Measurements from ENCODE around the gene CREBL2.
A peak's percentile ranks its signal among the peaks of the same experiment; 100 is the strongest.
"Not testable (repeated sequence)": the region's sequence is repeated elsewhere in the genome, so short reads cannot be mapped to it uniquely, and the experiment has no call there.

Gene CREBL2

DNA sequence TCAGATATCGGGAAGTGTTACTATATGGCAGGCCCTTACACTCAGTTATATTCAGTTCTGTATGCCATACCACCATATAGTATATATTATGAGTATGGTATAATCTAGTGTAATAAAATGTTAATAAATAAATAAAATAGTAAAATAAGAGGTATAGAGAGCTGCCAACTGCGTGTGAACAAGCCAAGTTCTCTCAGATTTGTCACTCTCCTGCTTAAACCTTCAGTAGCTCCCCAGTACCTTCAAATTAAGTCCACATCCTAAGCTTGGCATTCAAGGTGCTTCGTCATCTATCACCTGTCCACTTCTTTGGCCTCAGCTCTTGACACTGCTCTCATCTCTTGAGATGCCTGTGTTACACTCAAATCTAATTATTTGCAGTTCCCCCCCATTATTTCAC, 12.8 kb upstream of the CREBL2 start:
- no peak for DNase-seq

DNA sequence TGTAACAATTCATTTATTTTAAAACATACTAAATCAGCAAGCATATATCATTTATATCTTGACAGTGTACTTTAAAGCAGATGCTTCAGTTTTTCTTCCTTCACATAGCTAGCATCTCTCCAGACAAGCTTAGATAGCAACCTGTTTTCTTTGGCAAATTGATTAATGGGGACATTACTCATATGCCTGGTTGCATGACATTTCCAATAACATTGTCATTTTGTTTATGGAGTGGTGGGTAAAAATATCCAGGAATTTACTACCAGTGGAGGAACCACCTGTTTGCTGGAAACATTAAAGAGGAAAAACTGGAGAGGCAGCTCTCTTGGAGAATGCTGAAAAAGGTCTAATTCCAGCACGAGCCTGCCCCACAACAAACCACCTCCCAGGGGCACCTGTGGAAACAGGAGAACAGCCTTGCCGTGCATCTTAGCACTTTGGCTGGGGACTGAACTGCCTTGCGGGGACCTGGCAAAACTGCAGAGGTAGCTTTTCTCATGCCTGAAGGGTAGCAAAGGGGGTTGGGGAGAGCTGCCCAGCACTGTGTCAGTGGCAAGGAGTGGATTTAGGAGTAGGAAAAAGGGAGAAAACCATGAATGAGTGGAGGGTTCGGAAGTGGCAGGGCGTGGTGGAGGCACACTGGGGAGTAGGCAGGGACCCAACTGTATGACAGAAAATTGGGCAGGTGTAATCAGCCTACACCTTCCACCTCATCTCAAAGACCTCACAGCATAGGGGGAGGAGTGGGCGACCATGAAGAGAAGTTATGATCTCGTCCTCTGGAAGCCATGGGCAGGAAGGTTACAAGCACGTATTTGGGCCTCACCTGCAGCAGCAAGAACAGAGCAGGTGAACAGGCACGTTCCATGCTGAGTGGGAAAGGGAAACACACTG, 11.7 kb upstream of the CREBL2 start:
- no peak for DNase-seq

DNA sequence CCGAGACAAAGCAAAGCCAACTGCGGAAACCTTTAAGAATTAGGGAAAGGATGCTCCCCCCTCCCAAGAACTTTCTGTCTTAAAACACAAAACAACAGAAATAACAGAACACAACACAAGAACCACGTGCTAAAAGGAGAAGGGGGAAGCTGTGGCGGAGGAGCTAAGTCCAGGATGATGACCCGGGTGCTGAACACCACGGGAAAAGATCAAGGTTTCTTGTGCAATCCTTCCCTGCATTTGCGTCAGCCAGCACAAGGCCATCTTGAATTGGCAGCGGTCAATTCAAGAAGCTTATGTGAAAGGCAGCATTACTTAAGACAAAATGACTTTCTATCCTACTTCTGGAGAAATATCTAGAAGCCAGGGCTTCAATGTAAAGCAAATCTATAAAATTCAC, 11.0 kb upstream of the CREBL2 start:
- no peak for DNase-seq

DNA sequence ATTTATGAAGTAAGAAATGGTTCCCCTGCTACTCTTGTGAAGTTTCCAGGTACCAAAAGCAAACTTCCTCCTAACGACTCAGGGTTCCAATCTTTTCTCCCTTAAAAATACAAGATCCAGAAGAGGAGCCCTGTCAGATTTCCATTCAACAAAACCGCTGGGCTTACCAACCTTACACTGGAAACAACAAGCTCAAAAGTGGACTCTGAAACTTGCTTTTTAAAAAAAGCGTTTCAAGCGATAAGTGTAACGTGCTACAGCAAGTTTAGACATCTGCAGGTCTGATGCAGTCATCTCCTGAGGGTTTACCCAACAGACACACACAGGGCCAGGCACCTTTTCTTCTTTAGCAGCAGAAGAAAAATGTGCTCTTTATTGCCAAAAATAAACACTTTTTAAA, 6.9 kb upstream of the CREBL2 start:
- no peak for DNase-seq

DNA sequence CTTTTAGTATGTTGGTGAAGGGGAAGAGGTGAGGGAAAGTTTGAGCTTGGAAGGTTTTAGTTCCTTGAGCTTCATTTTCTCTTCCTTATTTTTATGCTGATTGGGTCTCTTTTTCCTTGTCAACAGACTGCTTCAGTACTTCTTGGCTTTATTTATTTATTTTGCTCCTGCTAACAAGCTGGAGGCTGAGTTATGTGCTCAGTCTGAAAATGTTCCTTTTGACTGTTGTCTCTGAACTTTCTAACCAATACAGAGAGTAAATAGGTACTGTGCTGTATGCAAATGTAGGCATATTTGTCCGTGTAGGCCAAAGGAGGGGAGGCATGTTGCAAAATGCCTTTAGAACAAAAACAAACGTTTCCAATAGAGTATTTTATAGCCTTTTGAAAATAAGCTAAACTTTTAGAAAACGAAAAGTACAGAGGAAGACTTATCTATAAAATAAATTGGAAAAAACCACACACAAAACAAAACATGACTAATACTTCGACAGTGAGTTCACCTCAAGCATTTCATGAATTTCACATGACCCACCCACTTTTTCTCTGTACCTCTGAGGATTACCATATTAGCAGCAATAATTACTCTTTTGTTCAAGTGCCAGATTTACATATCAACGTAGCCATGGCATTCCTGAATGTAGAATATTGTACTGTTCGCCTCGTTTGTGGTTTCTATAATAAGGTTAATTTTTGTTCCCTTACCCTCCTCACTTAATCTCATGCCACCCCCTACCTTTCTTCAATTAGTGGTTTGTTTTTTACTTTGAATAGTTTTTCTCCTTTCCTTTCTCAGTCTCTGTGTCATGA, 4.7 kb upstream of the CREBL2 start:
- no peak for DNase-seq

DNA sequence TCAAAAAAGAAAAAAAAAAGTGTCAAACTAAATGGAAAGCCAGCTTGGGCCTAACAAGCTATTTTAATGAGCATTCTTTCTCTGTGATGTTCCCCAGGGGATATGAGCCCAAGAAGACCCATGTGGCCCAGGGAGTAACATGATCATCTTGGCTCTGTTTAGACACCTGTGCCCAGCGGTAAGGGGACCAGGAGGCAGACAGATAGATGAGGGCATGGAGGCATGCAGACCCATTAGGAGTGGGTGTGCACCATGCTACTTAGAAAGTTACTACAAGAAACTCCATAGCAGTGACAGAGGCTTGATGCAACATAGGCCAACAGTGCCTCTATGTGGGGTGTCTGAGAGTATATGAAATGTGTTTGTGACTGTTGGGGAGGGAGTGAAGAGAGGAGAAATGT, 3.1 kb upstream of the CREBL2 start:
- DNase-seq, result no peak

DNA sequence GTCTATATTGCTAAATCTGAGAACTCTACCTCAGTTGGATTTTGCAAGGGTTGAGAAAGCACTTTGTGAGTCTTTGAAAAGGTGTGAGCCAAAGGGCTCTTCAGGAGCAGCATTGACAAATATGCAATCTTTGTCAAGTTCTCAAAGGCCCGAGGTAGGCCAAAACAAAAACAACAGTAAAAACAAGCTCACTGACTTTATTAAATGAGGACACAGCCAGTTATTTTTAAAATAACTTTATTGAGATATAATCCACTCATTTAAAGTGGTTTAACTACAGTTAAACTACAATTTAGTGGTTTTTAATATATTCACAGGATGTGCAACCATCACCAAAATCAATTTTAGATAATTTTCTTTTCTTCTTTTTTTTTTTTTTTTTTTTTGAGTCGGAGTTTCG, 2.0 kb upstream of the CREBL2 start:
- no peak for DNase-seq

DNA sequence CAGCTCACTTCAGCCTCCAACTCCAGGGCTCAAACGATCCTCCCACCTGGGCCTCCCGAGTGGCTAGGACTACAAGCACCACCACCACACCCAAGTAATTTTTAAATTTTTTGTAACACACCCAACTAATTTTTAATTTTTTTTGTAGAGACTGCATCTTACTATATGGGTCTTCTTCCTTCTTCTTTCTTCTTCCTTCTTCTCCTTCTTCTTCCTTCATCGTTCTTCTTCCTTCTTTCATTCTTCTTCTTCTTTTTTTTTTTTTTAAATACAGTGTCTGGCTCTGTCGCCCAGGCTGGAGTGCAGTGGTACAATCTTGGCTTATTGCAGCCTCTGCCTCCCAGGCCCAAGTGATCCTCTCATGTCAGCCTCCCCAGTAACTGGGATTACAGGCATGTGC, 965 bp upstream of the CREBL2 start:
- no peak for DNase-seq

DNA sequence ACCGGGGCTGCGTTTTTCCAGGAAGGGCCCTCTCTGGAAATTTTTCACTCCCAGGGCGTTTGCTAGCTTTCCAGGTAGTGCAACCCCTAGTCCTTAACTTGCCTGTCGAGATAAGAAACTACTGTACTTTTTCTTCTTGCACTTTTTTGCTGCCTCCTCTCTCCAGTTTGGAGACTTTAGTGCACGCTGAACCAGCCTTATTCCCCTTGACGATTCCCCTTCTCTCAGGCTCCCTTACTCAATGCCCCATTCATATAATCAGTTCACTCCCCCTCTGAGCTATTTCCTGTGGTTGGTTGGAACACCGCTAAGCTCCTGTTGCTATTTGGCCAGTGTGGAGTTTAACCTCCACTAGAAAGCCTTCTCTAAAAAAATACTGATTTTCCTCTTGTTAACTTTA, 682 bp downstream of the CREBL2 start:
- DNase-seq, result peak; percentile 72

DNA sequence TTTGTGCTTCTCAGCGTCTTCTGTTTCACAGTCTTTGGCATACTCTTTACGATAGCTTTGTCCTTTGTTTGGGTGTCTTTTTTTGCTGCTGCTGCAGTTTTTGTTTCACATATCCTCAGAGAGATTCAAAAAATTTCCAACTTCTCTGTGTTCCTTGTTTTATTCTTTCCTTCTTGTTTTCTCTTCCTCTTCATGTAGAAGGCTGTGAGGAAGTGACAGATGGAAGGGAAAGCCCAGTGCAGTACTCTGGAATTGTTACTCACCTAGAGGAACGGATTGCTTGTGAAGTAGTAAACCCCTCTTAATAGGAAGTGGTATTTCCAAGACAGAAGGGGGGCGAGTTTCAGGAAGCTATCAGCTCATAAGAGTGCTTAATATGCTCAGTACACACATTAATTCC, 1.7 kb downstream of the CREBL2 start:
- peak; percentile 63 for DNase-seq

DNA sequence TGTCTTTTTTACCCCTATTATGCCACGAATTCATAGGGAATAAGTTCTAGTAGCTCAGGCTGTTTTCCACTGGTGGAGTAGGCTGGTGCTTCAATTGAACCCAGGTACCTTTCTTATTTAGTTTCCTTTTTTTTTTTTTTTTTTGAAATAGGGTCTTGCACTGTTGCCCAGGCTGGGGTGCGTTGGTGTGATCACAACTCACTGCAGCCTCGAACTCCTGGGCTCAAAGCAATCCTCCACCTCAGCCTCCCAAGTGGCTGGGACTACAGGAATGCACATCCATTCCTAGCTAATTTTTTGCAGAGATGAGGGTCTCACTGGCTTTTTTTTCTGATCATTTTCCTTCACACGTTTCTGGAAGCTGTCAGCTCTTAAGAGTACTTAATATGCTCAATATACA, 2.7 kb downstream of the CREBL2 start:
- no peak for DNase-seq

DNA sequence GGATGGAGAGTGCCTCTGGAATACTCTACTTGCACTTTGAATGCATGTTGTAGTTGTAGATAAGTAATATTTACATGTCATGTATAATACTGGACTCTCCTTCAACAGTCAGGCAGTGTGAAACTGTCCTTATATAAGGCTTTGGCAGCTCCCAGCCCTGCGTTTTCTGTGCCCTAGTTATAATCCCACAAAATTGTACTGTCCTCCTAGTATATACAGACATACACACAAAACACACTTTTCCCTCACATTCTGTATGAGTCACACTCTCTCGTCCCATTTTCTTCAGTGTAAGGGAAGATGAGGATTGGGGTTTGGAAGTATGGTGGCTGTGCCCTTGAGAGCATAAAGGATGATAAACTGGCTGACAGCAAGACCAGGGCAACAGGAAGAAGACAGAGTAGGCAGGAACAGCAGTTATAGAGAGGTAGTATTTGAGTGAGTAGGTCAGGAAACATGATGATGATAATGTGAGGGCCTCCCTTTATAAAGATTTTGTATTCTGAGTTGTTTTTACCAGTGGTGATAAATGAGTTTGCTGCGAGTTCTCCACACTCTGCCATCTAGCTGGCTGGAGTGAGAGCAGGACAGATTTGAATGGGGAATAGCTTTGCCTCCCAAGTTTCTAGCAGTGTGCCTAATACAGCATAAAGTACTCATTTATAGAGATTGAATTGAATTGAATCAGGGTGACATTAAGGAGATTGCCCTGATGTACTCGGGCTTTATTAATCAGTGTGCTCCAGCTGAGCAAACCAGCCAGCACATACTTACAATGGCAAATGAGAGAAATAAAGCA, 5.0 kb downstream of the CREBL2 start:
- peak; percentile 36 for DNase-seq

DNA sequence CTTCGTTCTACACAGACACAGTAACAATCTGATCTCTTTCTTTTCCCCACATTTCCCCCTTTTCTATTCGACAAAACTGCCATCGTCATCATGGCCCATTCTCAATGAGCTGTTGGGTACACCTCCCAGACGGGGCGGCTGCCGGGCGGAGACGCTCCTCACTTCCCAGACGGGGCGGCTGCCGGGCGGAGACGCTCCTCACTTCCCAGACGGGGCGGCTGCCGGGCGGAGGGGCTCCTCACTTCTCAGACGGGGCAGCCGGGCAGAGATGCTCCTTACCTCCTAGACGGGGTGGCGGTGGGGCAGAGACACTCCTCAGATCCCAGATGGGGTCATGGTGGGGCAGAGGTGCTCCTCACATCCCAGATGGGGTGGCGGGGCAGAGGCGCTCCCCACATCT, 6.4 kb downstream of the CREBL2 start:
- DNase-seq, result not testable (repeated sequence)

DNA sequence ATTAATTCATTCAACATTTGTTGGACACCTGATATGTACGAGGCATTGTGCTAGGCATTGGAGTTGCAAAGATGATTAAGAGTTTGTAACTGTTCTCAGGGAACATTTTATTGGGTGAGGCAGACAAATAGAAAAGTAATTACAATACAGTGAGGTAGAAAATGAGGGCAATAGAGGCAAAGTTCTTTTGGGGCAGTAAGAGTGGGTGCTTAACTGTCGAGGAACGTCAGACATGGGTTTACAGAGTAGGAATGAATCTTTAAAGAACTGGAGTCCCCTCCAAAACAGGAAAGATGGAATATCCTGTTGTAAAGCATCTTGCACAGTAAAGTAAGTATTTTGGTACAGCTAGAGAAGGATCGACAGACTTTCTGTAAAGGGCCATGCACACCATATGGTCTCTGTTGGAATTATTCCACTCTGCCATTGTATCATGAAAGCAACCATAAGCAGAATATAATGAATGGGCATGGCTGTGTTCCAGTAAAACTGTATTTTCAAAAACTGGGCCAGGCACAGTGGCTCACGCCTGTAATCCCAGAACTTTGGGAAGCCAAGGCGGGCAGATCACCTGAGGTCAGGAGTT, 9.1 kb downstream of the CREBL2 start:
- DNase-seq, result no peak

DNA sequence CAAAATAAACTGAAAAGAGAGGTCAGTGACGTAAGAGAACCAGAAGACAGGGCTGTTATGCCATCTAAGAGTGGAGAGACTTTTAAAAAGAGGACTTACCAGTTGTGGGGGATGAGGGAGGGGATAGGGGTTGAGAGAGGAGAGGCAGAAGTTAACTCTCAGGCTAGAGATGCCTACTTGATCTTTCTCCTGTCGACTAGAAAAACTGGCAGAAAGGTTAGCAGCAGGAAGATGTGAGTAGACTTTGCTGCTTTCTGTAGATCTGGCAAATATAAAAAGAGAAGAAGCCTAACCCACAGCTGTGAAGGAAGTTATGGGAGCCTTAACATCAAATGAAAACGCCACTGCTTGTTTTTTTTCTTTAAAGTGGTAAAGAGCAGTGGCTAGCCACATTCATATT, 10.7 kb downstream of the CREBL2 start:
- no peak for DNase-seq

DNA sequence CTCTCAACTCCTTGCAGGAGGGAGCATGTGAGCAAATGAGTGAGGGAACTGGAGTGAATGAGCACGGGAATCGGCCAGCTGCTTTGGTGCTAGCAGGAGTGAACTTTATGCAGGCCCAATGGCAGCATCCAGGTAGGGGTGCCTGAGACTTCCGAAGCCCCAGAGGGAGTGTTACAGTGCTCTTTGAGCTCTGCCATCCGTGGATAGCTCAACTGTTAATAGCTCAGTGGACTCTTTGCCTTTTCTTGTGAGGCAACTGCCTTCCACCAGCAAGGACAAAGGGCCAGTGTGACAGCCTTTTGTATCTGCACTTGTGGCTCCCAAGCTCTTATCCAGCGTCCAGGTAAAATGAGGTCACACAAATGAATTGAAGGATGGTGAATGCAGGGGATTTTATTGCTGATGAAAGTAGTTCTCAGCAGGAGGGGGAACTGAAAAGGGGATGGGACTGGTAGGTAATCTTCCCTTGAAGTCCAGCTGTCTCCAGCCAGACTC, 12.9 kb downstream of the CREBL2 start:
- DNase-seq, result no peak

DNA sequence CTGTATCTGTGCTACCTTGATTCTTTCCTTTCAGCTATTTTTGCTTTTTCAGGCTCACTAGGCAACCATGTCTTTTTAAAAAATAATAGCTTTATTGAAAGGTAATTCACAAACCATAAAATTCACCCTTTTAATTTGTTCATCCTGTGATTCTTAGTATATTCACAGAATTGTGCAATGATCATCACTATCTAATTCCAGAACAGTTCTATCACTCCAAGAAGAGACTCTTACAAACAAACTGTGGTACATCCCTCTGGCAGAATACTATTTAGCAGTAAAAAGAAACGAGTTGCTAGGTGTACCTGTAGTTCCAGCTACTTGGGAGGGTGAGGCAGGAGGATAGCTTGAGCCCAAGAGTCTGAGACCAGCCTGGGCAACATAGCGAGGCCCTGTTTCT, 14.8 kb downstream of the CREBL2 start:
- no peak for DNase-seq

DNA sequence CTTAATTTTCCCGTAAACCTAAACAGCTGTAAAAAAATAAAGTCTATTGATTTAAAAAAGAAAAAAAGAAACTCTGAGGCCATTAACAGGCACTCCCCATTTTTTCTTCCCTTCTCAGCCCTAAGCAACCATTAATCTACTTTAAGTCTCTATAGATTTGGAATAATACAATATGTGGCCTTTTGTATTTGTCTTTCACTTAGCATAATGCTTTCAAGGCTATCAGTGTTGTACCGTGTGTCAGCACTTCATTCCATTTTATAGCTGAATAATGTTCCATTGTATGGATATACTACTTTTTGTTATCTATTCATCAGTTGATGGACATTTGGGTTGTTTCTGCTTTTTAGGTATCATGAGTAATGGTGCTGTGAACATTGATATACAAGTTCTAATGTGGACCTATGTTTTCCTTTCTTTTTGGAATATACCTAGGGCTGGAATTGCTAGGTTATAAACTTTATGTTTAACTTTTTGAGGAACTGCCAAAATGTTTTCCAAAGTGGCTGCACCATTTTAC, 15.7 kb downstream of the CREBL2 start:
- DNase-seq, result no peak

DNA sequence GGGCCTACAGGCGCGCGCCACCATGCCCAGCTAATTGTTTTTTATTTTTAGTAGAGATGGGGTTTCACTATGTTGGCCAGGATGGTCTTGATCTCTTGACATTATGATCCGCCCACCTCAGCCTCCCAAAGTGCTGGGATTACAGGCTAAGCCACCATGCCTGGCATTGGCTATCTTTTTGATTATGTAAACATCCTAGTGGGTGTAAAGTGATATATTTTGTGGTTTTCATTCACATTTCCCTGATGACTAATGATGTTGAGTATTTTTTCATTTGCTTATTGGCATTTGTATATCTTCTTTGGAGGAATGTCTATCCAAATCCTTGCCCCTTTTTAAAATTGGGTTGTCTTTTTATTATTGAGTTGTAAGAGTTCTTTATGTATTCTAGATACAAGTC, 16.3 kb downstream of the CREBL2 start:
- DNase-seq, result no peak

DNA sequence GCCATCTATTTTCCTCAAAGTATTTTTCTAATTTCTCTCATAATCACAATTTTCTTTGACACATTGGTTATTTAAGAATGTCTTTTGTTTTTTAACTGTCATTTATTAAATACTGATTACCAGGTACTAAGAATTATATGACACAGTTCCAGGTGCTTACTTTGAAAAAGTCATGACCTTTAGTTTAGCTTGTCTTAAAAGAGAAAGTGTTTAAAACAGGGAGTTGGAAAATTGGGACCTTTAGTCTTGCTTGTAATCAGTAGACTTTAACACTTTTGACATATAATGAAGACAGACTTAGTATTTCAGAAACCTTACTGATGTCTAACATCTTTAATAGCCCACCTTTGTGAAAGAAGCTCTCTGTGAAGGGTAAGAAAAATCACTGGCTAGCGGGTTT, 19.2 kb downstream of the CREBL2 start:
- DNase-seq, result no peak

DNA sequence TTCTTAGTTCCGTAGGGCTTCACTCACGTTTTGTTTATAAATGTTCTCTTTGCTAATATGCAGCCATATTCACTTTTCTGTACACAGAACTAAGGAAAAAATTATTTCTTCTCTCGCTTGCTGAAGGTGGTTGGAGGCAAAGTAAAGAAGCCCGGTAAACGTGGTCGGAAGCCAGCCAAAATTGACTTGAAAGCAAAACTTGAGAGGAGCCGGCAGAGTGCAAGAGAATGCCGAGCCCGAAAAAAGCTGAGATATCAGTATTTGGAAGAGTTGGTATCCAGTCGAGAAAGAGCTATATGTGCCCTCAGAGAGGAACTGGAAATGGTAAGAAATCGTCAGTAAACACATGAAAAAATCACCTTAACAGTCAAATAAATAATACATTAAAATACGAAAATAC, 24.0 kb downstream of the CREBL2 start:
- no peak for DNase-seq

DNA sequence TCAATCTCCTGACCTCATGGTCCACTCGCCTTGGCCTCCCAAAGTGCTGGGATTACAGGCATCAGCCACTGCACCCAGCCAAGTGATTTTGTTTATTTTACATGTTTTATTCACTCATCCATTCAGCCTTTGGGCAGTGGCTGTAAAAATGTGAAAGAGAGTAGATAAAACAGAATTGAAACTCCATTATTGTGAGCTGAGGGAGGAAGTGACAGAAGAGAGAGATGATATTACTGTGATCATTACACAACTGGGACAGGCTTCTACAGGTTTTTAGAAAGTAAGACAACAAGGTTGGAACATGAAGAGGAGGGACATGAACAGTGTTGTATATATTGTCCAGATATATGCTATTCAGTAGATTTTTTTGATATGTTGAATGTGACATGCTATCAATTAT, 25.0 kb downstream of the CREBL2 start:
- DNase-seq, result no peak

DNA sequence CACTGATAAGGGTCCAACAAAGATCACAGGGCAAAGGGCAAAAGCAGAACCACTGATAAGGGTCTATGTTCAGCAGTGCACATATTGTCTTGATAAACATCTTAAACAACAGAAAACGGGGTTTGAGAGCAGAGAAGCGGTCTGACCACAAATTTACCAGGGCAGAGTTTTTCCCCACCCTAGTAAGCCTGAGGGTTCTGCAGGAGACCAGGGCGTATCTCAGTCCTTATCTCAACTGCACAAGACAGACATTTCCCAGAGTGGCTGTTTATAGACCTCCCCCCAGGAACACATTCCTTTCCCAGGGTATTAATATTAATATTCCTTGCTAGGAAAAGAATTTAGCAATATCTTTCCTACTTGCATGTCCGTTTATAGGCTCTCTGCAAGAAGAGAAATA, 28.3 kb downstream of the CREBL2 start:
- not testable (repeated sequence) for DNase-seq

All from NCI-H82 (cell line).